Neuronal stem cell (in vitro differentiated cells): ENCODE measurements around the gene EFCC1.

Source experiments
- DNase-seq: peaks from one replicate; pipeline ENCODE4 v3.0.0-alpha.2; 2013; ENCODE audit warnings: low spot score
- H2AFZ ChIP-seq: one replicate; pipeline ENCODE4 v1.6.1; 2013; ENCODE audit warnings: mild to moderate bottlenecking, low read length, inconsistent platforms
- H2AK5ac ChIP-seq: 2 replicates; pipeline ENCODE4 v1.6.1; 2013; ENCODE audit warnings: low read depth, mild to moderate bottlenecking, inconsistent platforms, low read length, moderate library complexity, mixed read lengths
- H2BK120ac ChIP-seq: 2 replicates; pipeline ENCODE4 v1.6.1; 2013; ENCODE audit warnings: low read depth, mild to moderate bottlenecking, inconsistent platforms, low read length, moderate library complexity, mixed read lengths
- H2BK12ac ChIP-seq: one replicate; pipeline ENCODE4 v1.6.1; 2013; ENCODE audit warnings: low read length, inconsistent platforms
- H2BK15ac ChIP-seq: 2 replicates; pipeline ENCODE4 v1.6.1; 2013; ENCODE audit warnings: mild to moderate bottlenecking, low read length, inconsistent platforms, mixed read lengths
- H2BK5ac ChIP-seq: one replicate; pipeline ENCODE4 v1.6.1; 2013; ENCODE audit warnings: inconsistent platforms, mild to moderate bottlenecking, low read length, moderate library complexity
- H3K14ac ChIP-seq: one replicate; pipeline ENCODE4 v1.6.1; 2013; ENCODE audit warnings: low read length, inconsistent platforms
- H3K18ac ChIP-seq: 2 replicates; pipeline ENCODE4 v1.6.1; 2013; ENCODE audit warnings: low read length, inconsistent platforms
- H3K23ac ChIP-seq: 2 replicates; pipeline ENCODE4 v1.6.1; 2013; ENCODE audit warnings: low read depth, mild to moderate bottlenecking, mixed read lengths, low read length, inconsistent platforms; ENCODE audit not compliant: poor library complexity
- H3K27ac ChIP-seq: replicated peaks from 3 replicates; pipeline ENCODE4 v1.5.1; 2013; ENCODE audit warnings: low read length, inconsistent platforms
- H3K27me3 ChIP-seq, 3 experiments: 2 replicates each; pipeline ENCODE4 v1.6.1; 2013; ENCODE audit warnings: low read length in 3 of 3, mild to moderate bottlenecking in 2 of 3, inconsistent platforms in 1 of 3, low read depth in 1 of 3, mixed read lengths in 1 of 3, moderate library complexity in 1 of 3; ENCODE audit not compliant: control insufficient read depth in 3 of 3, insufficient read depth in 3 of 3
- H3K36me3 ChIP-seq, 2 donors: replicated peaks in 1 of 2; 2 replicates each; pipeline ENCODE4 v1.6.1; 2013; ENCODE audit warnings: low read length in 2 of 2; ENCODE audit not compliant: control insufficient read depth in 2 of 2, insufficient read depth in 2 of 2
- H3K4ac ChIP-seq: 2 replicates; pipeline ENCODE4 v1.6.1; 2013; ENCODE audit warnings: inconsistent platforms, mild to moderate bottlenecking, low read length, moderate library complexity
- H3K4me1 ChIP-seq, 2 donors: 1 replicate in 1 of 2; 2 replicates in 1 of 2; pipeline ENCODE4 v1.6.1; 2013; ENCODE audit warnings: low read length in 2 of 2, low read depth in 1 of 2; ENCODE audit not compliant: control insufficient read depth in 2 of 2, insufficient read depth in 1 of 2
- H3K4me2 ChIP-seq: one replicate; pipeline ENCODE4 v1.6.1; 2013; ENCODE audit warnings: mild to moderate bottlenecking, low read length, inconsistent platforms; ENCODE audit not compliant: insufficient read depth, poor library complexity, severe bottlenecking
- H3K4me3 ChIP-seq, 2 donors: 2 replicates each; pipeline ENCODE4 v1.5.1; 2013; ENCODE audit warnings: low read length in 2 of 2, mild to moderate bottlenecking in 2 of 2, inconsistent platforms in 1 of 2, moderate library complexity in 1 of 2
- H3K79me1 ChIP-seq: one replicate; pipeline ENCODE4 v1.6.1; 2013; ENCODE audit warnings: low read depth, mild to moderate bottlenecking, inconsistent platforms, low read length, moderate library complexity
- H3K9ac ChIP-seq: one replicate; pipeline ENCODE4 v1.6.1; 2013; ENCODE audit warnings: mild to moderate bottlenecking, low read depth, low read length, inconsistent platforms; ENCODE audit not compliant: poor library complexity
- H3K9me3 ChIP-seq, 2 donors: replicated peaks in 1 of 2; 2 replicates each; pipeline versions ENCODE3 to v1.6.1; 2013; ENCODE audit warnings: low read length in 2 of 2, mild to moderate bottlenecking in 2 of 2, inconsistent platforms in 1 of 2, low read depth in 1 of 2, mixed read lengths in 1 of 2, moderate library complexity in 1 of 2; ENCODE audit not compliant: control insufficient read depth in 2 of 2, insufficient read depth in 1 of 2
- H4K8ac ChIP-seq: one replicate; pipeline ENCODE4 v1.6.1; 2013; ENCODE audit warnings: low read depth, mild to moderate bottlenecking, inconsistent platforms, low read length, moderate library complexity
- H4K91ac ChIP-seq: one replicate; pipeline ENCODE4 v1.6.1; 2013; ENCODE audit warnings: low read length, low read depth, mild to moderate bottlenecking, inconsistent platforms; ENCODE audit not compliant: poor library complexity
- WGBS, 2 donors: extraction: QIAGEN DNeasy Blood & Tissue Kit; methylation state at CpG; one replicate each; pipeline ENCODE4 v1.1.7; 2013; ENCODE audit warnings: missing lambda C conversion rate in 2 of 2, mixed read lengths in 1 of 2; ENCODE audit not compliant: insufficient read length in 2 of 2, insufficient replicate concordance in 1 of 2; ENCODE audit errors: extremely low coverage in 2 of 2; 5-methylcytosine and 5-hydroxymethylcytosine counted together

EFCC1 gene

GRCh38 chr3:129020691-129021090, 19.6 kb downstream of the EFCC1 start:
- WGBS, 2 donors: no CpG with 5 or more reads among the region's 5 CpGs
- Histone ChIP-seq H3K18ac (no peak overlapping the region), H3K27ac (no peak overlapping the region), H3K4me2 (no peak overlapping the region), H2BK12ac (no peak overlapping the region), H2BK5ac (no peak overlapping the region), H3K14ac (no peak overlapping the region), H3K4me3 (no peak overlapping the region), H2BK120ac (no peak overlapping the region), H4K8ac (no peak overlapping the region), H2AFZ (no peak overlapping the region), H3K79me1 (no peaks in the 10 kb centered on the region), H3K4me1 (peaks cover 0 to 9% of the 10 kb centered on the region in 2 donors), H2BK15ac (no peak overlapping the region), H2AK5ac (no peak overlapping the region), H3K4ac (no peak overlapping the region), H3K36me3 (peaks cover 0 to 57% of the 10 kb centered on the region in 2 donors), H3K23ac (no peak overlapping the region), H3K9me3 (peaks cover 0 to 7% of the 10 kb centered on the region in 2 donors), H3K9ac (no peak overlapping the region), H3K27me3 (no peaks in the 10 kb centered on the region), H4K91ac (no peak overlapping the region)
- no peak for DNase-seq

GRCh38 chr3:129021140-129021551, 20.0 kb downstream of the EFCC1 start:
- peaks cover 0 to 8% of the 10 kb centered on the region in 2 donors for H3K4me1 ChIP-seq
- no peak overlapping the region for H3K4me3 ChIP-seq
- no peak overlapping the region for H2BK120ac ChIP-seq
- H2BK5ac ChIP-seq: no peak overlapping the region
- H3K9ac ChIP-seq: no peak overlapping the region
- H2BK15ac ChIP-seq: no peak overlapping the region
- no peak overlapping the region for H3K27ac ChIP-seq
- no peak overlapping the region for H3K18ac ChIP-seq
- no peak overlapping the region for H4K91ac ChIP-seq
- H3K36me3 ChIP-seq: peaks cover 0 to 57% of the 10 kb centered on the region in 2 donors
- H4K8ac ChIP-seq: no peak overlapping the region
- no peak overlapping the region for H2AFZ ChIP-seq
- H3K79me1 ChIP-seq: no peaks in the 10 kb centered on the region
- no peak overlapping the region for H2AK5ac ChIP-seq
- no peak overlapping the region for H3K23ac ChIP-seq
- H3K14ac ChIP-seq: no peak overlapping the region
- peaks cover 0 to 7% of the 10 kb centered on the region in 2 donors for H3K9me3 ChIP-seq
- H3K4me2 ChIP-seq: no peak overlapping the region
- H2BK12ac ChIP-seq: no peak overlapping the region
- WGBS, 2 donors: no CpG with 5 or more reads among the region's 6 CpGs
- DNase-seq: no peak
- no peak overlapping the region for H3K4ac ChIP-seq
- H3K27me3 ChIP-seq: no peaks in the 10 kb centered on the region

GRCh38 chr3:129022114-129023007, 21.3 kb downstream of the EFCC1 start:
- H2AFZ ChIP-seq: no peak overlapping the region
- no peaks in the 10 kb centered on the region for H3K79me1 ChIP-seq
- no peak overlapping the region for H3K18ac ChIP-seq
- H2BK120ac ChIP-seq: no peak overlapping the region
- DNase-seq: no peak
- peak overlapping the region; percentile 22 for H2AK5ac ChIP-seq
- H4K8ac ChIP-seq: no peak overlapping the region
- no peak overlapping the region for H3K4ac ChIP-seq
- no peak overlapping the region for H2BK15ac ChIP-seq
- no peak overlapping the region for H3K9ac ChIP-seq
- H3K4me2 ChIP-seq: no peak overlapping the region
- H3K27ac ChIP-seq: no peak overlapping the region
- H3K27me3 ChIP-seq: no peaks in the 10 kb centered on the region
- H3K23ac ChIP-seq: peak overlapping the region; percentile 17
- peaks cover 0 to 53% of the 10 kb centered on the region in 2 donors for H3K36me3 ChIP-seq
- H3K4me3 ChIP-seq: no peak overlapping the region
- H4K91ac ChIP-seq: no peak overlapping the region
- WGBS, 2 donors: no CpG with 5 or more reads among the region's 15 CpGs
- H2BK12ac ChIP-seq: no peak overlapping the region
- no peak overlapping the region for H2BK5ac ChIP-seq
- peaks cover 0 to 7% of the 10 kb centered on the region in 2 donors for H3K9me3 ChIP-seq
- H3K4me1 ChIP-seq: peaks cover 0 to 6% of the 10 kb centered on the region in 2 donors
- no peak overlapping the region for H3K14ac ChIP-seq

GRCh38 chr3:129023008-129023358, 21.9 kb downstream of the EFCC1 start:
- H3K4me2 ChIP-seq: no peak overlapping the region
- H2AFZ ChIP-seq: no peak overlapping the region
- H4K8ac ChIP-seq: no peak overlapping the region
- H3K4me1 ChIP-seq: peaks cover 0 to 2% of the 10 kb centered on the region in 2 donors
- no peaks in the 10 kb centered on the region for H3K27me3 ChIP-seq
- H2AK5ac ChIP-seq: no peak overlapping the region
- H2BK12ac ChIP-seq: no peak overlapping the region
- no peak overlapping the region for H3K23ac ChIP-seq
- H3K9me3 ChIP-seq: peaks cover 0 to 7% of the 10 kb centered on the region in 2 donors
- no peak overlapping the region for H3K18ac ChIP-seq
- H4K91ac ChIP-seq: no peak overlapping the region
- H3K14ac ChIP-seq: no peak overlapping the region
- no peak overlapping the region for H3K4ac ChIP-seq
- H3K9ac ChIP-seq: no peak overlapping the region
- H2BK5ac ChIP-seq: no peak overlapping the region
- H2BK120ac ChIP-seq: no peak overlapping the region
- no peak overlapping the region for H2BK15ac ChIP-seq
- DNase-seq: no peak
- H3K27ac ChIP-seq: no peak overlapping the region
- H3K79me1 ChIP-seq: no peaks in the 10 kb centered on the region
- peaks cover 0 to 51% of the 10 kb centered on the region in 2 donors for H3K36me3 ChIP-seq
- no CpG with 5 or more reads among the region's 1 CpG for WGBS, 2 donors
- no peak overlapping the region for H3K4me3 ChIP-seq
